Kidney capillary endothelial cell (primary cell): ENCODE data around the gene NIBAN1.
A peak's percentile ranks its signal among the peaks of the same experiment; 100 is the strongest.
"Not testable (repeated sequence)": the region's sequence is repeated elsewhere in the genome, so short reads cannot be mapped to it uniquely, and the experiment has no call there.

Experiments used
- DNase-seq: peaks from one replicate; pipeline ENCODE4 v3.0.0-alpha.2; 2018; ENCODE audit warnings: low spot score

Gene NIBAN1

GRCh38 chr1:184972315-184973055, 1.8 kb downstream of the NIBAN1 start:
- no peak for DNase-seq

- DNase-seq, result no peak
Observed at GRCh38 chr1:184971522-184972265, 2.6 kb downstream of the NIBAN1 start.

- DNase-seq, result no peak
Observed at GRCh38 chr1:184970691-184971161, 3.6 kb downstream of the NIBAN1 start.

GRCh38 chr1:184966989-184967388, 7.3 kb downstream of the NIBAN1 start:
- no peak for DNase-seq

- no peak for DNase-seq
Observed at GRCh38 chr1:184965944-184966860, 8.1 kb downstream of the NIBAN1 start.

GRCh38 chr1:184965439-184965838, 8.9 kb downstream of the NIBAN1 start:
- DNase-seq, result no peak

GRCh38 chr1:184959626-184960025, 14.7 kb downstream of the NIBAN1 start:
- no peak for DNase-seq

- DNase-seq, result no peak
Observed at GRCh38 chr1:184958554-184959353, 15.6 kb downstream of the NIBAN1 start.

GRCh38 chr1:184957901-184958300, 16.4 kb downstream of the NIBAN1 start:
- not testable (repeated sequence) for DNase-seq

- no peak for DNase-seq
Observed at GRCh38 chr1:184956999-184957700, 17.2 kb downstream of the NIBAN1 start.

- DNase-seq, result peak; percentile 34
Observed at GRCh38 chr1:184954232-184954995, 19.9 kb downstream of the NIBAN1 start.

GRCh38 chr1:184953600-184954219, 20.6 kb downstream of the NIBAN1 start:
- DNase-seq, result peak; percentile 77

GRCh38 chr1:184952428-184952827, 21.9 kb downstream of the NIBAN1 start:
- no peak for DNase-seq

GRCh38 chr1:184951788-184952187, 22.5 kb downstream of the NIBAN1 start:
- DNase-seq, result no peak

- DNase-seq, result no peak
Observed at GRCh38 chr1:184950906-184951305, 23.4 kb downstream of the NIBAN1 start.

GRCh38 chr1:184950227-184950626, 24.1 kb downstream of the NIBAN1 start:
- no peak for DNase-seq

- DNase-seq, result no peak
Observed at GRCh38 chr1:184947497-184948256, 26.6 kb downstream of the NIBAN1 start.

GRCh38 chr1:184945678-184946412, 28.5 kb downstream of the NIBAN1 start:
- DNase-seq, result no peak
